Hematopoietic multipotent progenitor cell (in vitro differentiated cells): Measurements from ENCODE around the gene RARS2. TPM values are rescaled to one million over a fixed set of nuclear protein-coding genes. Genes with fewer than 3 reads are reported as not detected.

Source experiments
- DNase-seq, 3 donors: peaks; one replicate each; pipeline ENCODE4 v3.0.0-alpha.2; 2011 to 2015; ENCODE audit warnings: low read depth in 2 of 3, low spot score in 2 of 3
- total RNA-seq: library from RNA; depleted of rRNA; stranded (reverse); fragments of >200 nt; gene quantifications from one replicate; pipeline ENCODE4 v1.2.3, GENCODE V29; 2012

RARS2 gene
- total RNA-seq, 1 donor, result 7.0 TPM

DNA sequence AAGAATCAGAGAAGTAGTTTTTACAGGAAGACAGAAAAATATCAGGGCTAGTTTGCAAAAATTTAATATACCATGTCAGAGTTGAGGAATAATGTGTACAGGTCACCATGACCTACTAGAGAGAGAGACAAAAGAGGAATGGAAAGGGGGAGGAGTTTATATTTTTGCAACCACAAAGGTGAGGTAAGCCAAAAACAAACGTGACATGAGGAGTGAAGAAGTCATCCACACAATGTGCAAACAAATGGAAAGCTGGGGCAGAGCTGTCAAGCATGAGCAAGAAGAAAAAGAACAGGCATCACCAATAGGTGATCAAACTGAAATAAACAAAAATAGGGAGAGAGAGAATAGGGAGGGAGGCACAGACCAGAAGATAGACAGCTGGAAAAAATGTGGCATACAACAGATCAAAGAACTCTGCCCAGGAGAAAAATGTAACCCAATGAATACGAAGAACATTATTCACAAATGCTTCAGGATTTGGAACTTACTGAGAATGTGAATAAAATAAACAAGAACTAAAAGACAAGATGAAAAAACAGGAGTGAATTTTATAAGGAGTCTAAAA, 15.5 kb downstream of the RARS2 start:
- DNase-seq, result no peak

DNA sequence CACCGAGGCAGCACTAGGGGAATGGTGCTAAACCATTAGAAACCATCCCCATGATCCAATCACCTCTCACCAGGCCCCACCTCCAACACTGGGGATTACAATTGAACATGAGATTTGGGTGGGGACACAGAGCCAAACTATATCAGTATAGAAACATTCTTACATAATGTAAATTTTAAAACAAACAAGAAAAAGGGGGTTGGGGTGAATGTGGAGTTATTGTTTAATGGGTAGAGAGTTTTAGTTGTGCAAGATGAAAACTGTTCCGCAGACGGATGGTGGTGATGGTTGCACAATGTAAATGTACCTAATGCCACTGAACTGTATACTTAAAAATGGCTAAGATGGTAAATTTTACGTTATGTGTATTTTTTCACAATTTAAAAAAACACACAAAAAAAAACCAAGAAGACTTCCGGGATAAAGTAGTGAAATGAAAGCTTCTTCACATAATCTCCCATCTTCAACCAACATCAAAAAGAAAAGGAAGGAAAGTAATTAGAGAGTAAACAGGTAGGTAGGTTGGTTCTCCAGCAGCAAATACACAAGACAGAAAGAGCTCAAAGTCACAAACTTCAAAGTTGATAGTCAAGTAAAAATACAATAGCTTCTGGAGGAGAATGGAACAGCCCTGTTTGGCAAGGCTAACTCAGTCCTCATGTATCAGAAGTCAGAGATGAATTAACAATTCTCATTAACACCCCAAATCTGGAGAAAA, 16.3 kb downstream of the RARS2 start:
- DNase-seq, result no peak

DNA sequence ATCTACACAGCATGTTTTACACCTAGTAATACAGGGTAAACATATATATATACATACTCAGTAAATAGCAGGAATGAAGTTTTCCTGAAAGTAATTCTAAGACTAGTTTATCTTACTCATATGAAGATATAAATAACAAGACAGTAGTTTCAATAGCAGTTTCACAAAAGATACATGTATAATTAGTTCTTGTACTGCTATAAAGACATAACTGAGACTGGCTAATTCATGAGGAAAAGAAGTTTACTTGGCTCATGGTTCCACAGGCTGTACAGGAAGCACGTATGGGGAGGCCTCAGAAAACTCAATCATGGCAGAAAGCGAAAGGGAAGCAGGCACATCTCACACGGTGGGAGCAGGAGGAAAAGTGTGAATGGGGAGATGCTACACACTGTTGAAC, 16.9 kb downstream of the RARS2 start:
- DNase-seq, result no peak

DNA sequence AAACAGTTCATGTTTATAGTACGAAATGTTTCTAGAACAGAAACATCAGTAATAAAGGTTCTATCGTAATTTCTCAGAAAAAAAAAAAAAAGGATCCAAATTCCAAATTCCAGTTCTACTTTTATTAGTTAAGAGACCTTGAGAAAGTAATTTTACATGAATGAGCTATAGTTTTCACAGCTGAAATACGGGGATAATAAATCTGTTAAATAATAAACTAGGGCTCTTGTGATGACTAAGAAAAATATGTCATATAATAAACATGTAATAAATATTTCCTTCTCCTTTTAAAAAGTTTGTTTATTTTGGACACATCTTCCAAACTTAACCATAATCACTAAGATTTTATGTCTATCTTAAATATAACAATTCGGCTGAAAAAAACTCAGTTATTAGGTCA, 17.8 kb downstream of the RARS2 start:
- no peak for DNase-seq

DNA sequence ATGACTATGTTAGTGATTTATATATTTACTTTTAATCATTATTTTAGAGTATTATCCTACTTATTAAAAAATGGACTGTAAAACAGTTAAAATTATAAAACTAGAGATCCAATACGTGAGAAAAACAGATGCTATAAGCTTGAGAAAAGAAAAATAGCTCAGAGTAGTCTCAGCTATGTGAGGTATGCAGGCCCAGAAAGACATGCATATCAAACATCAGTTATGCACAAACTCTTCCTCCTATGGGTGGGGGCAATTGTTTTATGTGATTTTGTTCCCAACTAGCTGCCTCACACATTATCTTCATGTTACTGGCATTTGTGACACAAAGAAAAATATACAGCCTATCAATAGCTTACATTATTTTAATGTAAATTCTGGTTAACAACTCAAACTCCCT, 28.8 kb downstream of the RARS2 start:
- no peak for DNase-seq

DNA sequence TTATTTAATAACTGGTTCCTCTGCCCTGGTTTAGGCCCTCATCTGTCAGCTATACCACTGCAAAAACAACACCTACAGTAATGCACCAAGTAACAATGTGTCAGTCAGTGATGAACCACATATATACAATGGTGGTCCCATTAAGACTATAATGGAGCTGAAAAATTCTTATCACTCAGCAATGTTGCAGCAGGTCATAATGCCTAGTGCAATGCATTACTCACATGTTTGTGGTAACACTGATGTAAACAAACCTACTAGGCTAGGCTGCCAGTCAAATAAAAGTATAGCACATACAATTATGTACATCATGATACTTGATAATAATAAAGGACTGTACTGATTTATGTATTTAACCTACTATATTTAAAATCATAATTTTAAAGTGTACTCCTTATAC, 31.3 kb downstream of the RARS2 start:
- DNase-seq, result no peak

DNA sequence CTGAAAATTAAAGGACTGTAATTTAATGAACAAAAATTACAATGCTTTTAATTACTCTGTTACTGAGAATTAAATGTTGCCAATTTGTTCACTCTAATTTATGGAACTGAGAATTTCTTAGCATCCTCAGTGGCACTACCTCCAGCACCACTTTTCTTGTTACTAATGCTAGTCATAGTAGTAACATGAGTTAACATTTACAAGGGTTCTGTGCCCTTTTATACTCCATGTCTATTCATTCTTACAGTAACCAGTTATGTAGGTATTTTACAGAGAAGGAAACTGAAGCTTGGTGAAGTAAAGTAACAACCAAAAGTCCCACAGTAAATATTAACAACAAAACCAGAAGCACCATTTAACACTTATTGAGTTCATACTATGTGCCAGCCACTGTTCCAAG, 34.3 kb downstream of the RARS2 start:
- no peak for DNase-seq

DNA sequence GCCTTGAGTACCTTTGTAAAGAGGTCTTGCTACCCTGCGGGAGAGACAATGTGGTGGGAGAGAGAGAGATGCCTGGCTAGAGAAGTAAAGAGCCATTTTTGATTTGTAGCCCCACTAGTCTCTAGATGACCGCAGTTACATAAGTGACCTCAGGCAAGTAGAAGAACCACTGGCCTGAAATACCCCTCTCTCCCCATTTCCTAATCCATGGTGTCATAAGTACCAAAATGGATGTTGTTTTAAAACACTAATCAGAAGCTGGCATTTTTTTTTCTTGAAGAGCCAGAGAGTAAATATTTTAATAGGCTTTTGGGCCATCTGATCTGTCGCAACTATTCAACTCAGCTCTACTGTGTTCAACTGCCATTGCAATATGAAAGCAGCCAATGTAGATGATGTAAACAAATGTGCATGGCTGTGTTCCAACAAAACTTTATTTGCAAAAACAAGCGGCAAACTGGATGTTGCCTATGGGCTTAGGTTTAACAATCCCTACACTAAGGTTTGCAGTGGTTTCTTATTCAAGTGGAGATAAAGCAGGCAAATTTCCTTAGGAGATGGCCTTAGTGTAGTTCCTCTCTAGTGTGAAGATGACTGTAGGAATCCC, 36.5 kb downstream of the RARS2 start:
- no peak for DNase-seq

DNA sequence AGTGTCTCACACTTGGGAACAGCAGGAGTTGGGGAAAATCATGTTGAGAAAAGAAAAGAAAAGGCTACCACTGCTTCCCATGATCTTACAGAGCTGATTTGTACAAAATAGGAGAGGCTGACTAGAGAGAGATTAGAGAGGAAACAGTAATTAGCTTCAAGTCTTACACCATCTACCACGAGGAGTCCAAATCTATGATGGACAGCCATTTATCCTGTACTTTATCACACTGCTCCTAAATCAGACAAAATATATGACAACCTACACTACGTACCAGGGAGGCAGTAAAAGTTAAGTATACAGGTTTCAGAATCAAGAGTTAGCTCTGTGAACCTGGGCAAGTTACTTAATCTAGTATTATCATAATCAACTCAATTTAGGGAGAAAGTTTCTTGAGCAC, 38.0 kb downstream of the RARS2 start:
- DNase-seq, result no peak

DNA sequence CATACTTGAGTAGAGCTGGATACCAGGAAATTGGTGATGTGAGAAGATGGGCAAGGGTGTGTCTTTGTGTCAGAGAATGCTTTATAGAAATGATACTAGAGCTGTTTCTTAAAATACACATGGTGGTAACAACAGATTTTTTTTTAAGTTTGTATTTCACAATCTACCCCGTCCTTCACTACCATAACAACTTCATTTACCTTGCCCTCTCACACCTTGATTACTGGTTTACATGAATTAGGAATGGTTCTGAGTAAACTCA, 45.4 kb downstream of the RARS2 start:
- no peak for DNase-seq

DNA sequence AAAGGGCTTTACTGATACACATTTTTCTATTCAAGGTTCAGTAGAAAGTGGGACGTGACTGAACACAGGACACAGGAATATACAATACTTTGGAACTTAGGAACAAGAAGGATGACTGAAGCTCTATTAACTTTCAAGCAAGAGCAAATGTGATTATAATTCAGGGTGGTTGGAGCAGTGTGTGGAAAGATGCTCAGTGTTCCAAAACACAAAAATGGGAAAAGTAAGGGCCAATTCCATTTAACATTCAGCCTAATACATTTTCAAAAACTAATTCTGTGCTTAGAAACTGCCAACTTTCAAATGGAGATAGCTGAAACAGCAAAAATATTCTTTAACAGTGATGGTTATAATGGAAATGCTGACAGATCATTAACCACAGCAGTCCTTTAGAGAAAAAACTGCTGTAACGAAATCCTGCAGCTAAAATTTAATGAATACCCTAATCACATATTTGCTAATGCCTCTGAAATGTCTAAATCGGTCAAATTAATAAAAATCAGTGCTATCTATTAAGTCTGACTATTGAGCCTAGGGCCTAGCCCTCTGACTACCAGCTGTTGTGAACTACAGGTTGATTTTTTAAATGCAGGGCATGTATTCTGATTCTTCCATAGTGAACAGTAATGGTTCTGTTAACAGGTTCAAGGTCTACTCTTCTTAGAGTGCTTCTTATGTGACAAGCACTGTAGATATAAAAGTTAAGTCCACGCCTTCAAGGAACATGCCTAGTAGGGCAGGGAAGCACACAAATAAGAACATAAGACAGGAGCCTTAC, 45.9 kb downstream of the RARS2 start:
- DNase-seq, result no peak

DNA sequence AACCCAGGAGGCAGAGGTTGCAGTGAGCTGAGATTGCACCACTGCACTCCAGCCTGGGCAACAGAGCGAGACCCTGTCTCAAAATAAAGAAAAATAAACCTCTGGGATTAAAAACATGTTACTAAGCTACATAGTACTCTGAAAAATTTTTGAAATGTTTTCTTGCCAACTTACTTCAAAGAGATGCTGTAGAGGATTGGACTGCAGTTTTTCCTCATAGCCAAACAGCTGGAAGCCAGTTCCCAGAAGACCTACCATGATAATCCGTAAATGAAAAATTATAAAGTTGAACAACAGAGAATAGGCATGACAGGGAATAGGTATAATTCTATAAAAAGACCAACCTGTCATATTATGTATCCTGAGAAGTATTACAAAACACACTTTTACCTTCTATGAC, 48.0 kb downstream of the RARS2 start:
- no peak for DNase-seq

DNA sequence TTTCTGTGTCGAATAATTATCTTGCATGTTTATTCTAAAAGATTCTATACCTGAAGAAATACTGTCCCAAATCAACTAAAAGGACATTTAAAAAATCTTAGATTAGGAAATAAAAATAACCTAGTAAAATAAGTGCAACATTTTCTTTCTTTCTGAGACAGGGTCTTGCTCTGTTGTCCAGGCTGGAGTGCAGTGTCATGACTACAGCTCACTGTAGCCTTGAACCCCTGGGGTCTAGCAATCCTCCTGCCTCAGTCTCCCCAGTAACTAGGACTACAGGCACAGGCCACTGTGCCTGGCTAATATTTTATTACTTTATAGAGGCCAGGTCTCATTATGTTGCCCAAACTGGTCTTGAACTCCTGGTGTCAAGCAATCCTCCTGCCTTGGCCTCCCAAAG, 48.7 kb downstream of the RARS2 start:
- no peak for DNase-seq

DNA sequence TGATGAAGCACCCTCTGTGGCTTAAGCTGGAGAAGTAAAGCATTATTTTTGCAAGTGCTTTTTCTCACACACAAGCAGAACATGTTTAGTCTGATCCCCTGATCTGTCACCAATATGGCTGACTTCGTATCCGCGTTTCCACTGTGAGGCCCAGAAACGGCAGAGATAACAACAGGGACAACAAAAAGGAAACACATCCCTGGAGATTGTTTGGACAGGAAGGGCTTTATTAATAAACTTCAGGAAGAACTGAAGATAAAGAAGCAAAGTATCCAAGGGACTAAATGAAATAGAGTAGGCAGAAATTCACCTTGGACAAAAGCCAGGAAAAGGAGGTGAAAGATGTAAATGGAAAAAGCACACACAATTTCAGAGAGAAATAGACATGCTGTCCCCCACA, 49.2 kb downstream of the RARS2 start:
- DNase-seq, result no peak

DNA sequence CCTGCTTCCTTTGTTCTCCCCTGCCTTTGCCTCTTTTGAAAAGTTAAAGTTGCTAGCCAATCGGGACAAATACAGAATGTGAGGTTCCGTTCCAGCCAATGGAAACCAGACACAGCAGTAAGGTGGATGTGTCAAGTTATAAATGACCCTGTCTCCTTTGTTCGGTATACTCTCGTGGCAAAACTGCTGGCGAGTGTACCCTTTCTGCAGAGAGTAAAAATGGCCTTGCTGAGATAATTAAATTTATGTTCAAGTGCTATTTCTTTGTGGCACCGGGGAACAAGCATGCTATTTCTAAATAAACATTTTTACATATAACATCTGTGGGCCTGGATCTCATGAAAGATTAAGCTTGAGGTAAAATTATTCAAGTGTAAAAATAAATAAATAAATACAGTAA, 50.2 kb downstream of the RARS2 start:
- no peak for DNase-seq

DNA sequence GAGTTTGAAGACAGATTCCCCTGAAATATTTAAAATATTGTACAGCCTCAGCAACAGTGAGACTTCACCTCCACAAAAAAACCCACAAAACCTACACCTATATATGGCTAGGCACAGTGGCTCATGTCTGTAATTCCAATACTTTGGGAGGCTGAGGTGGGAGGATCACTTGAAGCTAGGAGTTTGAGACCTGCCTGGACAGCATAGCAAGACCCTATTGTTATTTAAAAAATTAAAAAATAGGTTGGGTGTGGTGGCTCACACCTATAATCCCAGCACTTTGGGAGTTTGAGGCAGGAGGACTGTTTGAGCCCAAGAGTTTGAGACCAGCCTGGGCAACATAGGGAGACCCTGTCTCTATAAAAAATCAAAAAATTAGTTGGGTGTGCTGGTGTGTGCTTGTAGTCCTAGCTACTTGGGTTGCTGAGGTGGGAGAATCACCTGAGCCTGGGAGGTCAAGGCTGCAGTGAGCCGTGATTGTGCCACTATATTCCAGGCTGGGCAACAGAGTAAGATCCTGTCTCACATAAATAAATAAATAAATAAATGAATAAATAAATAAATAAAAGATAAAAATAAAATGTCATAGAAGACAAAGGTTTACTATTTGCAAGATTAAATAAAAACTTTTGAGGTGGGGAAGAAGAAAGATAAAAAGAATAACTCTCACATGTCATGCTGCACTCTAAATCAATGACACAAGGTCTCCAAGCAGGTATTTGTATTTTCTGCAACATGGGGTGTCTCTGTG, 51.1 kb downstream of the RARS2 start:
- no peak for DNase-seq

DNA sequence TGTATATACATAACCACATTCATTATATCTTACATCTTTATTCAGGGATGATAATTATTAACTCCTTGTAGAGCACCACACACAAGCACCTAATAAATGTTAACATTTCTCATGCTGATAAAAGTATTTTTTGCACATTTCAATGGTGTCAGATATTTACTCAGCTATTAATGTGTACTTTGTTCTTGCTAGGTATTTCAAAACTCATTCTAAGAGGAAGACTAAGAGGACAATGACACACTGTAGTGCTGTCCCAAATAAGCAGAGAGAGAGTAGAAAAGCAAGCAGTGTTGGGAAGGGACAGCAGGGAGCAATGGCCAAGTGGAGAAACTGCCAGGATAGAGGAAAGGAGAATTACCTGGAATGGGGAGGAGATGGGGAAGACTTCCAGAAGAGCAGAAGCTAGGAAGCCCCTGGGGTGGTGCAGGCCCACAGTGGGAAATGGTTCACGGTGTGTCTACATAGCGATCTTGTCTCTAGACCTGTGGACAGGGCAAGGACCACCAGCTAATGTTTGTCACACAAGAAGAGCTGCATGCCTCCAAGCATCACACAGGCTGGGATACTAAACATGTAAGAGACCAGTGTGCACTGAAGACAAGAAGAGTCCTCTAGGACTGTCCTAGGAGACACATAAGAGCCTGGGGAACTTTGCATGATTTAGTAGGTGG, 55.3 kb downstream of the RARS2 start:
- no peak for DNase-seq

DNA sequence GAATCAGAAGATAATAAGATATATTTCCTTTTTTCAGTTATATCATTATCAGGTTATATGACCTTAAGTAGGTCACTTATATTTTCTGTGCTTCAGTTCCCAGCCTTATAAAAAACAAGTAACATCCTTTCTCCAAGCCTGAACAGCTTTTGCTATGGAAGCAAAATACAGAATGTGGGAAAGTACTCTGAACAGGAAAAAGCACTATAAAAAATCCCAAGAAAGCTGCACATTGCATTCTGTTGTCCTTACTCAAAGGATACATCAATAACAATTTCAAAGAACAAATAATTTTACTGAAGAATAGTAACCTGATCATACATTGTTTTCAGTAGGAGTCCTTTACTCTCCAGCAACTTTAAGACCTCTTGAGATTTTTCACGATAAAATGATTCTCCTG, 60.6 kb downstream of the RARS2 start:
- DNase-seq, result no peak

DNA sequence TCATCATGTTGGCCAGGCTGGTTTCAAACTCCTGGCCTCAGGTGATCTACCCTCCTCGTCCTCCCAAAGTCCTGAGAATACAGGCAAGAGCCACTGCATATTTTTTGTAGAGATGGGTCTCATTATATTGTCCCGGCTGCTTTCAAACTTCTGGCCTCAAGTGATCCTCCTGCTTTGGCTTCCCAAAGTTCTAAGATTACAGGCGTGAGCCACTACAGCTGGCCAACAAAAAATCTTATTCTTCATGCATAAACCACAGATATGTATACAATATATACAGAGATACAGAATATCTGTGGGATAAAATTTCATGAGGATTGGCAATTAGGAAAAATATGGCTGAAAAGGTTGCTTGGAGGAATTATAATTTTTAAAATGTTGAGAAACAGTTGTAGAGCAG, 67.1 kb downstream of the RARS2 start:
- DNase-seq, result no peak

DNA sequence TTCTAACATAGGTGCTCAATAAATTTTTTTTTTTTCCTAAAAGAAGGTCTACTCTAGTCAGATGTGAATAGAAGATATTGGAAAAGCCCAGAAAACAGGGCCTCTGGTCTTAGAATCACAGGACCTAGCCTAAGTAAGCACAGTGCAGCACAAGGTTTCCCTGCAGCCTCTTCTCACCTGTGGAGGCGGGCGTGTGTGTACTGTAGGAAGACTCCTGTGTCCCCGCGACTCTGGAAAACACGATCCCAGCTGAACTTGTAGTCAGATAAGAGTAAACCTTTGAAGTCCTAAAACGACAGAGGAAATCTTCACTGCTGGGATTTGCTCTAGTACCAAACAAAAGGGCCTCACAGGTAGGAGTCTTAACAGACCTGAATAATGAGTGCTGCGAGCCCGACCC, 71.3 kb downstream of the RARS2 start:
- DNase-seq, result no peak

DNA sequence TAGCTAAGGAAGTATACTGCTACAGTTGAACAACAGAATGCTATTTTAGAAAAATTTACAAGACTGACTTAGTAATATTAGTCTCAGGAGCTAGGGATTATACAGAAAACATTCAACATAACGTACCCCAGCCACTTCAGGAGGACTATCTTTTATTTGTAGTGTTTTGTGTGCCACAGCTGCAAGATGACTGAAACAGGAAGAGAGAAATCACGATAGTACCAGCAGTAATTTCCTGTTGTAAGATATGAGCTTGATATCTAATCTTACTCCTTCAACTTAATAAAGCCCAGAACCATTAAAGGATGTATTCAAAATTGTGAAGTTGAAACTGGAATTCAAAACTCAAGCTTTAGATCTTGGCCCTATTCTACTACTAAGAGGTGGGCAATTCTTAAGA, 75.0 kb downstream of the RARS2 start:
- DNase-seq, result no peak
